Stimulated activated CD8-positive, alpha-beta memory T cell treated with anti-CD3 and anti-CD28 coated beads, Interleukin-7, amount 100 ng/mL, for 1 hour (primary cell): ENCODE measurements around the gene LTBP3.
A peak's percentile ranks its signal among the peaks of the same experiment; 100 is the strongest.

Source experiments
- DNase-seq, 2 donors: peaks; one replicate each; pipeline ENCODE4 v3.0.0-alpha.2; 2020; ENCODE audit warnings: low read depth in 2 of 2

The LTBP3 gene

DNA sequence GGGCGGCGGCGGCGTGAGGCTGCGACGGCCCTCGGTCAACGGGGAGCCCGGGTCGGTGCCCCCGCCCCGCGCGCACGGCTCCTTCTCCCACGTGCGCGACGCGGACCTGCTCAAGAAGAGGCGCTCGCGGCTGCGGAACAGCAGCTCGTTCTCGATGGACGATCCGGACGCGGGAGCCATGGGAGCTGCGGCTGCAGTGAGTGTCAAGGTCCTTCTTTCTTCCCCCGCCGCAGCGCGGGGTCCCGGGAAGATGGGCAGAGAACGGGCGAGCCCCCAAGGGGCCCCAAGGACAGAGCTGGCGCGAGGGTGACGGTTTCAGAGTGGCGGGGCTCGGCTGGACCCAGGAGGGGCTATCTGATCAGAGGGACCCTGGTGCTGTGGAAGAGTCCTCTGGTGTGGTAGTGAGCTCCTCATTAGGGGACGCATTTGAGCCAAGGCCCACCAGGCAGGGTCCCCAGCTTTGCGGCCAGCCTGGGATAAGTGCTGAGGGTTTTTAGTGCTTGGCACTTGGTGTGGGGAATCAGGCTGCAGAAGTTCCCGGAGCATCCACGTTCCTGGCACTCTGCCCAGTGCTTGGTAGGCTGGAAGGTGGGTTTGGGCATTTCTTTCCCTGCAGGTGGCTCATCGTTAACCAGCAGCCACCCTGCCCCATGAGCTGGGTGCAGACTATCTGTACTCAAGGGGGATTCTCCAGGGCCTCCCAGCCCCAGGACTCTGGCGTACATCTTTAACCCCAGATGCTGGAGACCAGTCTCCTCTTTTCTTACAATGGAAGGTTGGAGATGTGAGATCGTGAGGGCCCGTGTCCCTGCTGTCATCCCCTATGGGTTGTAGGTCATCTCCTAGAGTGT is 27.5 kb upstream of the LTBP3 start:
- no peak for DNase-seq

DNA sequence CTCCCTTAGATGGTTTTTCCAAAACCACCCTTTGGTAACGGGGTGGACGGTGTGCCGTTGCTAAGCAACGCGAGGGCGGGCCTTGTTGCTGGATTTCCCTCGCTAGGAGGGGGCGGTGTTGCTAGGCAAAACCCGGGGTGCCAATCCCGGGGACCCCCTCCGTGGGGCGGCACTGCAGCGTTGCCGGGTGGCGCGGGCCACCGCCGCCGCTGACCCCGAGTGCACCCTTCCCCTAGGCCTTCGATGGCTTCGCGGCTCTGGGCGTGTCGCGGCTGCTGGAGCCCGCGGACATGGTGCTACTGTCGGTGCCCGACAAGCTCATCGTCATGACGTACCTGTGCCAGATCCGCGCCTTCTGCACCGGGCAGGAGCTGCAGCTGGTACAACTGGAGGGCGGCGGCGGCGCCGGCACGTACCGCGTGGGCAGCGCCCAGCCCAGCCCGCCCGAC is 26.6 kb upstream of the LTBP3 start:
- no peak for DNase-seq

DNA sequence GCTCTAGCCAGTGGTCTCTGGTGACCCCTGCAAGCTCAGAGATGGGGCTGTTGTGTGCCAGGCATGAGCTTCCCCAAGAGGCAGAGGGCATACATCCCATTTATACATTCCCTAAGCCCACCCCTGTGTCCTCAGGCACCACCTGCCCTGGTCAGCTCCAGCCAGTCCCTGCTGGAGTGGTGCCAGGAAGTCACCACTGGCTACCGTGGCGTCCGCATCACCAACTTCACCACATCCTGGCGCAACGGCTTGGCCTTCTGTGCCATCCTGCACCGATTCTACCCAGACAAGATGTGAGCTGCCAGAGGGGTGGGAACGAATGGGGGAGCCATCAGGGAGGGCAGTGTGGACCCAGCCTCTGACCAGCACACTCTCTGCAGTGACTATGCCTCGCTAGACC is 25.9 kb upstream of the LTBP3 start:
- DNase-seq = no peak

DNA sequence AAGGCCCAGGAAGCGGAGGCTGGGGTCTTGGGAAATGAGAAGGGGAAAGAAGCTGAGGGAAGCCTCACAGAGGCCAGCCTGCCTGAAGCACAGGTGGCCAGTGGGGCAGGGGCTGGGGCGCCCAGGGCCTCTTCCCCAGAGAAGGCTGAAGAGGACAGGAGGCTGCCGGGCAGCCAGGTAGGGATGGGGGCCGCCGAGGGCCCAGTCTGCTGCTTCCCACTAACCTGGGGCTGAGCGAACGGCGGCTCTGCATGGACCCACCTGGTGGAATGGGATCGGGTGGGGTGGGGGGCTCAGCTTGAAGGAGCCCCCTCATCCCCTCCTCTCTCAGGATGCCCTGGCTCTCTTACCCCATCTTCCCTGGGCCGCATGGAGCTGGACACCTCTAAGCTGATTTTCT is 25.4 kb upstream of the LTBP3 start:
- DNase-seq = no peak

DNA sequence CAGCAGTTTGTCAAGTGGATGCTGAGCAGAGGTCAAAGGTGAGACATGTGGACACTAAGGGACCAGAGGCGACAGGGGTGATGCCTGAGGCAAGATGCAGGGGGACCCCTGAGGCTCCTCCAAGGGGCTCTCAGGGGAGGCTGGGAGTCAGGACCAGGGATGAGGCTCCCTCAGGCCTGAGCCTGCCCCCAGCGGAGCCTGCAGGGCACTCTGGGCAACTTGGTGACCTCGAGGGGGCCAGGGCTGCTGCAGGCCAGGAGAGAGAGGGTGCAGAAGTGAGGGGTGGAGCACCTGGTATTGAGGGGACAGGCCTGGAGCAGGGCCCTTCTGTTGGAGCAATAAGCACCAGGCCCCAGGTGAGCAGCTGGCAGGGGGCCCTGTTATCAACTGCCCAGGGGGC is 23.8 kb upstream of the LTBP3 start:
- DNase-seq = no peak

DNA sequence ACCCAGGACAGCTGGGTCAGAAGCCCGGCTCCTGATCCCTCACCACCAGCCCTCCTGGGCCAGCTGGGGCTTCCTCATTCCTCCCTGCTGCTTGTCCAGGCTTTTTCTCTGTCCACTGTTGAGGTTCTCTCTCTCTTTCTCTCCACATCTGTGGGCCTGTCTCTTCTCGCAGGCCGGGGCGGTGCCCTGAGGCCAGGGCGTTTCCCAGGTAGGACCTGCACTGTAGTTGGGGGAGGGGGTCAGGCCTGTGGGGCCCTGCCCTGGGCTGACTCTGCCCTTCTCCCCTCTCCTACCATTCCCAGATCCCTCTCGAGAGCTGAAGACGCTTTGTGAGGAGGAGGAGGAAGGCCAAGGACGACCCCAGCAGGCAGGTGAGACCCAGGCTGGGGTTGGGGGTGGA is 22.6 kb upstream of the LTBP3 start:
- DNase-seq = no peak

DNA sequence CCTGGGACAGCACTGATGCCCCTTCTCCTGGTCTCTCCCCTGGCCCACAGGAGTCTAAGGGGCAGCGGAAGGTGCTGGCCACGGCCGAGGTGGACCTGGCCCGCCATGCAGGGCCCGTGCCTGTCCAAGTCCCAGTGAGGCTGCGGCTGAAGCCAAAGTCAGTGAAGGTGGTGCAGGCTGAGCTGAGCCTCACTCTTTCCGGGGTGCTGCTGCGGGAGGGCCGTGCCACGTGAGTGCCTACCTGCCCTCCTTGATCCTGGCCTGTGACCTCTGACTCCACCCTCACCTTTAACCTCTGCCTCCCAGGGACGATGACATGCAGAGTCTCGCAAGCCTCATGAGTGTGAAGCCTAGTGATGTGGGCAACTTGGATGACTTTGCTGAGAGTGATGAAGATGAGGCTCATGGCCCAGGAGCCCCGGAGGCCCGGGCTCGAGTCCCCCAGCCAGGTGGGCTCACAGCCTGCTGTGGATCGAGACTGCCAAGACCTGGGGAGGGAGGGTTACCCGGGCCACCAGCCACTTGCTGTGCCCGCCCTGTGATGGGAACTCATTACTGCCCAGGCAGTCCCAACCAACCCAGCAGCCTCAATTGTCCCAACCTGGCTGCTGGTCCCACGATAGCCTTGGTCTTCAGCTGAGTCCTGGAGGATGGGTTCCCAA is 22.0 kb upstream of the LTBP3 start:
- DNase-seq = no peak

DNA sequence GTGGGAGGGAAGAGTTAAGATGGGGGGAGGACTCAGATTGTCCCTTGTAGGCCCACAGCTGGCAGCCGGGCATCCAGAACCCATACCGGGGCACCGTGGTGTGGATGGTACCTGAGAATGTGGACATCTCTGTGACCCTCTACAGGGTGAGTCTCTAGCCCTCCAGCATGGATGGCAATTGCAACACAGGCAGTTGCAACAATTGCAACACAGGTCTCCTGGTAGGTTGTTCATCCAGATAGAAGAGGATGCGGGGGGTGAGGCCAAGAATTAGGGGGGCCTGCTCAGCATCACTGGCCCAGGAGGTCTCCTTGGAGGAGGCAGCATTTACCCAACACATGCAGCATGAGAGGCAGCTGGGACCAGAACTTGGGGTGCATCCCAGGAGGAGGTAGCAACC is 21.1 kb upstream of the LTBP3 start:
- DNase-seq = no peak

DNA sequence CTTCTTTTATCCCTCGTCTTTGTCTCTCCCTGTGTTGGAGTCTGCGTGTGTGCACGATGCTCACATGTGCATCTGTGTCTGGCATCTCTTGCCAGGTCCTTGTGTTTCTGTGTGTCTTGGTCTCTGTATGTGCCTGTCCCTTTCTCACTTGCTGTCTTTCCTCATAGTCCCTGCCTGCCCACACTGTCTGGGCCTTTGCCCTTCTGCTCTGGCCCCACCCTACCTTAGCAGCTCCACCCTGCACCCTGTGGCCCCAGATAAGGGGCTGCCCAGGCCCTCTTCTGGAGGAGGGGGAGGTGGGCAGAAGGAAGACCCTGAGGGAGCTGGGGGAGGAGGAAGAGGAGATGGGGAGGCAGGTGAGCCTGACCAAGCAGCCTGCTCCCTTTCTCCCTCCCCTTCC is 20.5 kb upstream of the LTBP3 start:
- no peak for DNase-seq

DNA sequence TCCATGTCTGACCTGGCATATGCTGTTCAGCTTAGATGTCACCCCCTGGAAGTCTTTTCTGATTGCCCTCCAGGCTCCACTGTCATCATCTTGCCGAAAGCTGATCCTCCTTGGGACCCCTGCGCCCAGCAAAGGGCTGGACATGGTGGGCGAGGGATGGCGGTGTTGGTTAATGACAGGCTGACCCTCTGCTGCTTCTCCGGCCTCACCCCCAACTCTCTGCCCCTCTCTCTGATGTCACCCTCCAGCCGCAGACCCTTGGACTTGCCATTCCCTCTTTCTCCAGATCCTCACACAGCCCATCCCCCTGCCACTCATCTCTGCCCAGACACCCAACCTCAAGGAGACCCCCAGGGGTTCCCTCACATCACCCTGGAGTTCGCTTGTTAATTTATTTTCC is 20.0 kb upstream of the LTBP3 start:
- DNase-seq = no peak

DNA sequence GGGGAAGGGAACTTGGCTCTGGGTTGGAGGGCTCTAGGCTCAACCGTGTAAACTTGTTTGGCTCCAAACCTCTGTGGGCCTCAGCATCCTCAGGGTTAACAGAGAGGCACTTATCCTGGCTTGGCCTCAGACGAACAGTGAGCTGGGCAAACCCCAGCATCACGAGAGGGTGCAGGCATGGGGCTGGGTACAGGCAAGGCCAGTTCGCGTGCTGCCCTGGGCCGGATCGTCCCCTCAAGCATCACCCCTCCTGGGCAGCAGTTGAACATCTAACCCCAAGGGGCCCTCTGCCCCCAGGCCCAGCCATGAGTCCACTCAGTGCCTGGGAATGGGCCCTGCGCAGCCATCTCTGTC is 19.6 kb upstream of the LTBP3 start:
- no peak for DNase-seq

DNA sequence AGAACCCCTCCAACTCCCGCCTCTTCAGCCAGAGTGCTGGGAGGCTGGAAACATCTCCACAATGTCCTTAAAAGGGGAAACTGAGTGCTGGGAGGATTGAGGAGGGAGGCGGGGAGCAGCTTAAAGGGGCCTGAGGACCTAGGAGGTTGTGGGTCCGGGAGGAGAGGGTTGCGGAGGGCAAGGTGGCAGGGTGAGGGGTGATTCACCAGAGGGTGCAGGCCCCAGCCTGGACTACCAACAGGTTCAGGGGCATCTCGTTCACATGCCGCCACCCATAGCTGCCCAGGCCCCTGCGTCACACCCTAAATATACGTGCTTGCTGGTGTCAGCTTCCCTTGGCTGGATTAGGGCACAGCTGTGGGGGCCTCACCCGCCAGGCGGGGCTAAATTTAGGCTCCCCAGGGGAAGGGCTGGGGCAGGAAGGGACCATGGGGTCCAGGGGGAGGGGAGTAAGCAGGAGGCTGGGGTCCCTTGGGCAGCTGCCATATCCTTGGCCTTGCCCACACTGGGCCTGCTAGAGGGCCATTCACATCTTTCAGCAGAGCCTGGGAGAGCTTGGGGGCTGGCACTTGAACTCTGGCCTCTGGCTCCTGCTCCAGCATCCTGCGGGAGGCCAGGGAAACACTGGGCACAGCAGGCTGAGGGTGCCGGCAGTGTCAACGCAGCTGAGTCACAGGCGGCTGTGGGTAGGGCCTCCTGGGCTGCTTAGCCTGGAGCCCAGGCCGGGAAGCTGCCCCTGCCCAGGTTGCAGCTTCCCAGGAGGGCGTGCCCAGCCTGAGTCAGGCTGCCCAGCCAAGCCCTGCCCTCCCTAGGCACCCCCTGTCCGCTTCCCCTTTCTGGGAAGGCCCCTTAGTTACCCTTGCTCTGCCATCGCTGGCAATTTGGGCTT is 19.0 kb upstream of the LTBP3 start:
- DNase-seq = no peak

DNA sequence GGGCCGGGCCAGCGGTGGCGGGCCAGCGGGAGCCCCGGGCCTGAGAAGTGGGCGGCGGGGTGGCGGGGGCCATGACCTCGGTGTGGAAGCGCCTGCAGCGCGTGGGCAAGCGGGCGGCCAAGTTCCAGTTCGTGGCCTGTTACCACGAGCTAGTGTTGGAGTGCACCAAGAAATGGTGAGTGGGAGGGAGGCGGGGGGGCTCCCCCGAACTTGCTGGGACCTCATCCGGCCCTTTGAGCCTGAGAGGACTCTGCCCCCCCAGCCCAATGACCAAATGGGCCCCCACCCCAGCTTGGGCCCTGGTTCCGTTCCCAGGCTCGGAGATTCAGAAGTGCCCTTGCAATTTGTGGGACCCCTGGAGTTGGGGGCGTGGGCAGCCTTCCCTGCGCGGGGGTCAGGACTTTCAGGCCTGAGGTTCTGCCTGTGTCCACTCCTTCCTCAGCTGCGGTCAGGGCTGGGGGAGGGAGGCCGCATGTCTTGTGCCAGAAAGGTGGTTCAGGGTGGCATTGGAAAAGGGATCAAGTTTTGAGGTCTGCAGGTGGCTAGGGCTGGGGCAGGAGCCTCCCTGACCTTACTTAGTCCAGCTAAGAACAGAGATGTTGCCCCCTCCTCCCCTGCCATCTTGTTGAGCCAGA is 18.2 kb upstream of the LTBP3 start:
- no peak for DNase-seq

DNA sequence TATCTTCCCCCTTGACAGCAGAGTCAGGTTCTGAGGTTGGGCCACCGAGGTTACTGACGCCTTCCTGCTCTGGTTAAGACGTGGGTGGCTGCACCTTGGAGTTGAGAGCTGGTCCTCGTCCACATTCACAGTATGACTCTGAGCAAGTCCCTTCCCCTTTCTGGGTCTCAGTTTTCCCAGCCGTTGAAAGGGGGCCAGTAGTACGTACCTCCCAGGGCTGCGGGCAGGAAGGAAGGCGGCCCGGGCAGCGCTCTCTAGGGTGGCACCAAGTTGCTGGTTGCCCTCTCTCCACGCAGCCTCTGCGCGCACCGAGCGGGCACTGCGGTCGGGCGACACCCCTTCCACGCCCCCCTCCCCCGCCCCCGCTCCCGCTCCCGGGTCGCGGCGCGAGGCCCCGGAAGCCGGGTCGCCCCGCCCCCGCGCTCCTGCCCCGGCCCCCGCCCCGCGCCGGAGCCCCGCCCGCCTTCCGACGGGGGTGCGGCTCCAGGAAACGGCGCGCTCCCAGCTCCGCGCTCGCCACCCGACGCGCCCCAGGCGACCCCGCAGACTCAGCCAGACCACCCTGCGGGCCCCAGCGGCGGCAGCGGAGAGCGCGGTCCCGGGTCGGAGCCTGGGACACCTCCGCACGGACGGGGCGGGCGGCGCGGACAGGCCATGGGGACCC is 17.5 kb upstream of the LTBP3 start, which contains the start of gene EHBP1L1:
EHBP1L1 (plus strand) TSS at position 486 of the 664 bp plus-strand sequence. CDS start 250 bp downstream, outside the sequence.
- DNase-seq = peak; percentile 45 to 56

DNA sequence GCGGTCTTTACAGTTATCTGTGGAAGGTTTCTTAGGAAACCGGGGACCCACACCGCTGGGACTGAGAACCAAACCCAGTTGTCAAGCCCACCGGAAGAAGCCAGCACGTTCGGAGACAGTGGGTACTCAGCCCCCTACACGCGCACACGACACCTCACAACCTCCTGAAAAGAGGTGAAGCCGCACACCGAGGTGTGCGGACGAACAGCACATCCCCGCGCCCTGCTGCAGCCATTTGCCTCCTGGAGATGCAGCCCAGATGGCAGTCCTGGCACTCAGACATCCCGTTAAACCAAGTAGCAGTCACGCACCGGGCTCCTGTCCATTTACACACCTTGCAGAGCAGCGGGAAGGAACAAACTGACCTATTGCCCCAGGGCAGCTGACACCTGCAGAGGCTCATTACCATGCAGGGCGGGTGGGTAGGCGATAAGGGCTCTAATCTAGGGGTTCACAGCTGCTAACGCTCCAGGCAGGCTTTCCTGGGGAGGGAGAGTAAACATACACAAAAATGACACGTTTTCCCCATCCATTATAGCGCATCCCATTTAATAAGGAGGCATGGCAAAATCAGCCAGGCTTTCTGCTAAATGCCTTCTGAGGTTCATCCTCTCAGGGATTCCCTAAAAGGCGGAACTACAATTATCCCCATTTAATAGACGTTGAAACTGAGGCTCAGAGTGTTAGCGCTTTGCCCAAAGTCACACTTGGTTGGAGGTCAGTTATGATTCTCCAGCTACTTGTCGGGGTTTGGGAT is 16.8 kb upstream of the LTBP3 start:
- no peak for DNase-seq

DNA sequence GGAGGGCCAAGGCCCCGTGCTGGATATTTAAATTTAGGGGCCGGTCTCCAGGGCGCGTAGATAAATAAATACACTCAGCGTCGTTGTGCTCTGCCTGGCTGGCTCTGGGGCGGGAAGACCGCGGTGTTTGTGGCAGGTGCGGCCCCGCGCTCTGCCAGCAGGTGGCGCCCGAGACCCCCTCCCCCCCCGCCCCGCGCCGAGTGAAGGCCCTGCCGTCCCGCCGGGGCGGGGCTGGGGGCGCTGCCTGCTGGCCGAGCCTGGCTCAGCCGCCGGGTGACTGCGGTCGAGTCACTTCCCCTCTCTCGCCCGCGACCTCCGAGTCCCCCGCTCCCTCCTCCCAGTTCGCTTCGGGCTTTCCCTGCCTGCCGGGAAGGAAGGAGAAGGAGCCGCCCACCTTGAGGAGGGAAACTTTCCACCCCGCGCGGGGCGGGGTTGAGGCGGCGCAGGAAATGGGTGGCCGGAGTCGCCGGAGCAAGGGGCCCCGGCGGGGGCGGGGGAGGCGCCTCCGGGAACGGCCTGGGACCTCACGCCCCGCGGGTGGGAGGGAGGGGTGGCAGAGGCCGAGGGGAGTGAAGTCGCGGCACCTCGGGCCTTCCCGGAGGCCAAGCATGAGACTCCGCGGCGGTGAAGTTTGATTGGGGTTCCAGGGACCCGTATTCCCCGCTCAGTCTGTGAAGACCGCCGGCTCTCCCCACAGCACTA is 16.1 kb upstream of the LTBP3 start:
- DNase-seq = peak; percentile 61 to 70

DNA sequence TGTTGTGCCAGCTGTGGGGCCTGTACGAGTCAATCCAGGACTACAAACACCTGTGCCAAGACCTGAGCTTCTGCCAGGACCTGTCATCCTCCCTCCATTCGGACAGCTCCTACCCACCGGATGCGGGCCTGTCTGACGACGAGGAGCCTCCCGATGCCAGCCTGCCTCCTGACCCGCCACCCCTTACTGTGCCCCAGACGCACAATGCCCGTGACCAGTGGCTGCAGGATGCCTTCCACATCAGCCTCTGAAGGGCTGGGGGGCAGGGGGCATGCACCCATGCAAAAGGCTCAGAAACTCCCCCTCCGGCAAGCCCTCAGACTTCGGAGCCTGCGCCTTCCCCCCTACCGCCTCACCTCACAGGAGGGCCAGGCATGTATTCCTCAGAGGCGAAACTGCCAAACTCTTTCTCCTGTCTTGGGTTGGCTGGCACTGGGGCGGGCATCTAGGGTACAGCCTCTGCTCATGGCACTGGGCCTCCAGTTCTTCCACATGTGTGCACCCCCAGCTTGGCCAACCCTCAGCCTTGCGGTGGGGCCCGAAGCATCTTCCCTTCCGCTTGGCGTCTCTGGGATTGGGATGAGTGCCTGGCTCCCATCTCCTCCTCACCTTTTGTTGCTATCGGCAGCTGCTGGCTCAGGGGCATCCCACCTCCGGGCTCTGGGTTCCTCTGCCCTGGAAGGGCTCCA is 15.4 kb upstream of the LTBP3 start:
- no peak for DNase-seq

DNA sequence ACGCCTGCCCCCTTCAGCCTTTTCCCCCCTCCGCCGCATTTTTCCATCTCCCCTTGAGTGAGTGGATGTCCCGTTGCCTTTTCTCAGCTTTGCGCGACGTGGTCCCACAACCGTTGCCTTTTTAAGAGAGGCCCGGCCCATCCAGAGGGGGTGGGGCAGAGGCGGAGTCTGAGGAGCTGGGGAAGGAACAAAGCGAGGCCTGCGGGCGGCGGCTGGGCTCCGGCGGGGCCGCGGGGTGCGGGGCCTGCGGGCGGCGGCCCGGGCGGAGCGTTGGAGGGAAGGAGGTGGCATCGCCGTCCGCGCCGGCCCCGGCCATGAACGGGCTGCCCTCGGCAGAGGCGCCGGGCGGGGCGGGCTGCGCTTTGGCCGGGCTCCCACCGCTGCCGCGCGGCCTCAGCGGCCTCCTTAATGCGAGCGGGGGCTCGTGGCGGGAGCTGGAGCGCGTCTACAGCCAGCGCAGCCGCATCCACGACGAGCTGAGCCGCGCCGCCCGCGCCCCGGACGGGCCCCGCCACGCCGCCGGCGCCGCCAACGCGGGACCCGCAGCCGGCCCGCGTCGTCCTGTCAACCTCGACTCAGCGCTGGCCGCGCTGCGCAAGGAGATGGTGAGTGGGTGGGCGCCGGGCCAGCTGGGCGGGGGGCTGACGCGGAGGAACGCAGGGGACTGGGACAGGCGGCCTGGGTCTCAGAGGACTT is 14.3 kb upstream of the LTBP3 start, which contains the start of gene FAM89B:
FAM89B (plus strand) TSS at position 183 of the 696 bp plus-strand sequence; CDS start at position 315, 132 bp downstream.
- DNase-seq = peak; percentile 81
